ENCODE measurements around the gene C3orf52. TPM values are rescaled to one million over a fixed set of nuclear protein-coding genes. Genes with fewer than 3 reads are reported as not detected.

The C3orf52 gene
- total RNA-seq, 4 donors from 2014 or later: 1.7 to 3.3 (median 2.6) TPM

DNA sequence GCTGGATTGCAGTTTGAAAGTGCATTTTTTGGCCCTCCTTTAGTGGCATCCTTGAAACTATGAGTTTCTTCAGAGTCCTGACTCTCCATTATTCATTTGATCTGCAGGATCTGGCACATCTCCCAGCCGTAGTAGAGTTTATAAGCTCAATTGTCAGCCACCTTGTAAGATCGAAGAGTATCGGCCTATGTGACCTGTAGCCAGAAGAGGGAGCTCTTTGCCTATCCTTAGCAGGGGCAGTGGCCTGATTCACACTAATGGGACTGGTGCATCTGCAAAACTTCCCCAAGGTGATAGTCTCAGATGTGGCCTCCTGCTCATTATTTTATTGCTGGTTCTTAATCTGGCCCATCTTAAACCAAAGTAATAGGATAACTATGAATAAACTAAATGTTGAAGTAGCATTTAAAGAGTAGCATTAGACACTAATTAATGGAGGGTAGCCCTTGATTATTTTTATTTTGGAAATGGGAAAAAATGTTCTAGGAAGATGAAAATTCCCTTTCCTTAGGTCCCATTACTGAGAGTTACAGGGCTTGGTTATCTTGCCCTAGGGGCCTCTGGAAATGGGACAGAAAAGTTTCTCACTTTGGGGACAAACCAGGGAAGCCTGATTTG, 25.7 kb downstream of the C3orf52 start:
- no peaks in the 10 kb centered on the region for H3K27me3 ChIP-seq
- H3K27ac ChIP-seq (replicated peaks in 1 of 4): no peak overlapping the region
- intact Hi-C loops (cut with DNase I): no loop called here
- H3K9me3 ChIP-seq: no peaks in the 10 kb centered on the region
- DNase-seq (ENCODE audit: extremely low spot score): no peak
- TF ChIP-seq EP300 (IDR thresholded peaks at IDR 0.05): no peak
- TF ChIP-seq, protein P1, sequence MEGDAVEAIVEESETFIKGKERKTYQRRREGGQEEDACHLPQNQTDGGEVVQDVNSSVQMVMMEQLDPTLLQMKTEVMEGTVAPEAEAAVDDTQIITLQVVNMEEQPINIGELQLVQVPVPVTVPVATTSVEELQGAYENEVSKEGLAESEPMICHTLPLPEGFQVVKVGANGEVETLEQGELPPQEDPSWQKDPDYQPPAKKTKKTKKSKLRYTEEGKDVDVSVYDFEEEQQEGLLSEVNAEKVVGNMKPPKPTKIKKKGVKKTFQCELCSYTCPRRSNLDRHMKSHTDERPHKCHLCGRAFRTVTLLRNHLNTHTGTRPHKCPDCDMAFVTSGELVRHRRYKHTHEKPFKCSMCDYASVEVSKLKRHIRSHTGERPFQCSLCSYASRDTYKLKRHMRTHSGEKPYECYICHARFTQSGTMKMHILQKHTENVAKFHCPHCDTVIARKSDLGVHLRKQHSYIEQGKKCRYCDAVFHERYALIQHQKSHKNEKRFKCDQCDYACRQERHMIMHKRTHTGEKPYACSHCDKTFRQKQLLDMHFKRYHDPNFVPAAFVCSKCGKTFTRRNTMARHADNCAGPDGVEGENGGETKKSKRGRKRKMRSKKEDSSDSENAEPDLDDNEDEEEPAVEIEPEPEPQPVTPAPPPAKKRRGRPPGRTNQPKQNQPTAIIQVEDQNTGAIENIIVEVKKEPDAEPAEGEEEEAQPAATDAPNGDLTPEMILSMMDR (IDR thresholded peaks at IDR 0.05): peak; percentile 36 to 55 (median 40)
- no peak for TF ChIP-seq POLR2AphosphoS5 (IDR thresholded peaks at IDR 0.05)
- TF ChIP-seq POLR2A (IDR thresholded peaks at IDR 0.05; ENCODE audit: low read depth): no peak
- H3K36me3 ChIP-seq: no peaks in the 10 kb centered on the region
- WGBS: 33% methylated on average over 3 of the region's 3 CpGs
- no peak overlapping the region for H3K4me3 ChIP-seq
- H3K4me1 ChIP-seq: no peaks in the 10 kb centered on the region

DNA sequence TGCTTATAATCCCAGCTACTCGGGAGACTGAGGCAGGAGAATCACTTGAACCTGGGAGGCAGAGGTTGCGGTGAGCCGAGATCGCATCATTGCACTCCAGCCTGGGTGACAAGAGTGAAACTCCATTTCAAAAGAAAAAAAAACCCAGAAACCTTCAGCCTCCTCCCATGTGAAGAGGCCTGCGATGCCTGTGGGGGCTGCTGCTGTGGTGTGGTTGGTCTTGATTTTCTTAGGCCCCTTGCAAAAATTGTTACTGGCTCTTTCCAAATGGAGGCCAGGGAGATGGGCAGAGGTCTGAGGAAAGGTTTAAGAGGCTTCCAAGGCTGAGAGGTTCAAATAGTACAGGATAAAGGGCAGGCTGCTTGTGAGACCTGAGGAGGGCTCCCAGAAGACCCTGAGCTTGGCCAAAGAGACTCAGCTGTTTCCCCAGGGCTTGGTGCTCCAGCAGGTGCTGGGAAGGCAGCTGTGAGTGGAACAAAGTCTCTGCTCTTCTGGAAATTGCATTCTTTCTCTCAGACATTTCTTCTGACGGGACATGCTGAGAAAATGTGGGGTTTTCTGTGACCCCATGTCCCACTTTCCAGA, 28.5 kb downstream of the C3orf52 start:
- TF ChIP-seq POLR2A (IDR thresholded peaks at IDR 0.05; ENCODE audit: low read depth) (no peak), EP300 (IDR thresholded peaks at IDR 0.05) (no peak), POLR2AphosphoS5 (IDR thresholded peaks at IDR 0.05) (no peak)
- TF ChIP-seq, protein P1 (IDR thresholded peaks at IDR 0.05): no peak
- no peak for DNase-seq (ENCODE audit: extremely low spot score)
- H3K4me3 ChIP-seq: no peak overlapping the region
- no peaks in the 10 kb centered on the region for H3K36me3 ChIP-seq
- H3K27ac ChIP-seq (replicated peaks in 1 of 4): no peak overlapping the region
- H3K4me1 ChIP-seq: no peaks in the 10 kb centered on the region
- WGBS: 100% methylated on average over 6 of the region's 6 CpGs
- H3K27me3 ChIP-seq: no peaks in the 10 kb centered on the region
- no peaks in the 10 kb centered on the region for H3K9me3 ChIP-seq
- intact Hi-C loops (cut with DNase I): no loop called here

DNA sequence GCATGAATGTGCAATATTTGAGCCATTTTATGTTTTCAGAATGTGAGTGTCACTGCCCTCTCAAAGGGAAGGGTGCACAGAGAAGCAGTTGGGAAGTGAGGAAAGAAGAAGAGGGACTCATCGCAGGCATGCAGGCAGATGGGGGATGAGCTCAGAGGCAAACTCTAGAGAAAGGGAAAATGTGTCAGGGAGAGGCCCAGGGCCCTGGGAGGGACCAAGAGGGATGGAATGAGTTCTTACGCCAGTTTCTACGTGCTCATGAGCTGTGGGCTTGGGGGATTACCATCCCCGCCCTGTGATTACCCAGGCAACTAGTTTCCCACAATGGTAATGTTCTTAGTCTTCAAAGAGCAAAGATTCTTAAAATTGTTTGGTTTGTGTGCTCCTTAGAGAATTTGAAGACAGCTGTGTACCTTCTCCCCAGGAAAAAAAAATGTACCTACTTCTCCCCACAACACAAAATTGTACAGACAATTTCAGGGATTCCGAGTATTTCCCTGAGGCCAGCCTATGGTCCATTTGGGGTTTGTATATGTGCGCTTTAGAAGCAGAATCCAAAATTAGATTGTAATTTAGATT, 29.1 kb downstream of the C3orf52 start:
- Histone ChIP-seq H3K27me3 (no peaks in the 10 kb centered on the region), H3K9me3 (no peaks in the 10 kb centered on the region), H3K27ac (replicated peaks in 1 of 4) (no peak overlapping the region), H3K4me3 (no peak overlapping the region), H3K36me3 (no peaks in the 10 kb centered on the region), H3K4me1 (no peaks in the 10 kb centered on the region)
- TF ChIP-seq POLR2AphosphoS5 (IDR thresholded peaks at IDR 0.05) (no peak), POLR2A (IDR thresholded peaks at IDR 0.05; ENCODE audit: low read depth) (no peak), EP300 (IDR thresholded peaks at IDR 0.05) (no peak)
- TF ChIP-seq, protein P1 (IDR thresholded peaks at IDR 0.05): no peak
- 81% methylated on average over 6 of the region's 6 CpGs for WGBS
- intact Hi-C loops (cut with DNase I): no loop called here
- DNase-seq (ENCODE audit: extremely low spot score): no peak

DNA sequence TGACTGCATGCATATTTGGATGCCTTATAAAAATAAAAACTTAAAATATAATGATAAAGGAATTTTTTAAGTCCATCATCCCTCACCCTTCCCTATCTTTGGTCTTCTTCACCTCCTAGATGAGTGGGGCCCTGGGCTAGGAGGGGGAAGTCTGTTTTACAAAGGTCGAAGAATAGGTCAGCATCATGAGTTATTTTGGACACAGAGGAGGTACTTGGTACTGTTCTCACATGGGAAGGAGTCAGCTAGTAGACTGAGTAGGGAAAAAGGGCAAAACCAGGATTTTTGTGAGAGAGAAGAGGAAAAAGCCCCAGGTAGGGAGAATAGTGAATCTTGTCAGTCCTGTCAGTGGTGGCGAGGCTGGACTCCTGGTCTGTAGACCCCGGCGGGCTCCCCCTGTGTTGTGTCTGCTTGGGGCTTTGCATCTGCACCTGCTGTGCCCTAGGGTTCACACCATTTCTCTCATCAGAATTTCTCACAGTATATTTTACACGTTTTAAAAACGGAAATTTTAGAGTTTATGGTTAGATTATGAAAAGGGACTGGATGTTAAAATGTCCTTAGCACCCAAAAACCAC, 29.7 kb downstream of the C3orf52 start:
- WGBS: 91% methylated on average over 6 of the region's 6 CpGs
- intact Hi-C loops (cut with DNase I): no loop called here
- TF ChIP-seq POLR2AphosphoS5 (IDR thresholded peaks at IDR 0.05) (no peak), POLR2A (IDR thresholded peaks at IDR 0.05; ENCODE audit: low read depth) (no peak), EP300 (IDR thresholded peaks at IDR 0.05) (no peak)
- TF ChIP-seq, protein P1 (IDR thresholded peaks at IDR 0.05): no peak
- H3K4me1 ChIP-seq: no peaks in the 10 kb centered on the region
- H3K36me3 ChIP-seq: no peaks in the 10 kb centered on the region
- H3K27ac ChIP-seq (replicated peaks in 1 of 4): no peak overlapping the region
- no peaks in the 10 kb centered on the region for H3K9me3 ChIP-seq
- no peak overlapping the region for H3K4me3 ChIP-seq
- H3K27me3 ChIP-seq: no peaks in the 10 kb centered on the region
- peak; percentile 19 for DNase-seq (ENCODE audit: extremely low spot score)

Data from esophagus muscularis mucosa (tissue), 4 donors.